CD14-positive monocyte (primary cell): ENCODE measurements around the gene HNRNPUL1. TPM values are rescaled to one million over a fixed set of nuclear protein-coding genes. Genes with fewer than 3 reads are reported as not detected.

Source experiments
- DNase-seq, 3 donors: peaks; one replicate each; pipeline ENCODE4 v3.0.0-alpha.2; 2011 to 2022
- H2AFZ ChIP-seq: 2 replicates; pipeline ENCODE4 v1.6.0; 2012; ENCODE audit warnings: mild to moderate bottlenecking, low read depth, low read length, inconsistent platforms; ENCODE audit not compliant: insufficient read depth, poor library complexity, severe bottlenecking
- H3K27ac ChIP-seq, 2 donors: 1 replicate in 1 of 2; 2 replicates in 1 of 2; pipeline ENCODE4 v1.5.1; 2012 to 2013; ENCODE audit warnings: low read length in 2 of 2, control low read depth in 1 of 2, inconsistent platforms in 1 of 2, low read depth in 1 of 2, mild to moderate bottlenecking in 1 of 2
- H3K27me3 ChIP-seq, 2 donors: one replicate each; pipeline versions ENCODE4 v1.6.0 to v1.6.1; 2011 to 2013; ENCODE audit warnings: low read length in 2 of 2; ENCODE audit not compliant: control insufficient read depth in 2 of 2, insufficient read depth in 2 of 2
- H3K36me3 ChIP-seq, 2 donors: replicated peaks in 1 of 2; 1 replicate in 1 of 2; 2 replicates in 1 of 2; pipeline versions ENCODE4 v1.5.1 to v1.6.1; 2012 to 2013; ENCODE audit warnings: low read length in 2 of 2, control low read depth in 1 of 2, inconsistent platforms in 1 of 2, mild to moderate bottlenecking in 1 of 2; ENCODE audit not compliant: insufficient read depth in 2 of 2, control insufficient read depth in 1 of 2
- H3K4me1 ChIP-seq, 2 donors: 1 replicate in 1 of 2; 2 replicates in 1 of 2; pipeline versions ENCODE4 v1.5.1 to v1.6.1; 2012 to 2013; ENCODE audit warnings: low read length in 2 of 2, control low read depth in 1 of 2, inconsistent platforms in 1 of 2, mild to moderate bottlenecking in 1 of 2, moderate library complexity in 1 of 2; ENCODE audit not compliant: insufficient read depth in 2 of 2, control insufficient read depth in 1 of 2
- H3K4me2 ChIP-seq: replicated peaks from 2 replicates; pipeline ENCODE3; 2012; ENCODE audit warnings: low read length, moderate library complexity, mild to moderate bottlenecking; ENCODE audit not compliant: poor library complexity, severe bottlenecking; ENCODE audit errors: extremely low read depth
- H3K4me3 ChIP-seq, 3 experiments: fragments of 200-600 bp in 1 of 3; sonication (generic) in 1 of 3; replicated peaks in 1 of 3; 1 replicate in 2 of 3; 2 replicates in 1 of 3; pipeline ENCODE4 v1.5.1; 2011 to 2013; ENCODE audit warnings: low read length in 3 of 3, mild to moderate bottlenecking in 3 of 3, control low read depth in 2 of 3, low read depth in 2 of 3, inconsistent platforms in 1 of 3, moderate library complexity in 1 of 3
- H3K79me2 ChIP-seq: 2 replicates; pipeline ENCODE4 v1.6.0; 2012; ENCODE audit warnings: mild to moderate bottlenecking, control low read depth, inconsistent platforms, low read length, moderate library complexity; ENCODE audit not compliant: insufficient read depth
- H3K9ac ChIP-seq: 2 replicates; pipeline ENCODE4 v1.6.0; 2017; ENCODE audit warnings: low read length, mild to moderate bottlenecking; ENCODE audit not compliant: insufficient read depth, poor library complexity, severe bottlenecking
- H3K9me3 ChIP-seq, 2 donors: replicated peaks in 1 of 2; 1 replicate in 1 of 2; 2 replicates in 1 of 2; pipeline versions ENCODE4 v1.5.1 to v1.6.1; 2012 to 2013; ENCODE audit warnings: low read length in 2 of 2, control low read depth in 1 of 2; ENCODE audit not compliant: control insufficient read depth in 1 of 2, insufficient read depth in 1 of 2
- H4K20me1 ChIP-seq: 2 replicates; pipeline ENCODE4 v1.6.0; 2012; ENCODE audit warnings: mild to moderate bottlenecking, low read length, control low read depth, moderate library complexity; ENCODE audit not compliant: insufficient read depth
- H3K27ac Mint-ChIP-seq, 7 donors: one replicate each; pipeline ENCODE4 v1.8.0; 2020; ENCODE audit warnings: mild to moderate bottlenecking in 7 of 7, mixed read lengths in 7 of 7, moderate library complexity in 6 of 7, inconsistent platforms in 2 of 7
- H3K27me3 Mint-ChIP-seq, 3 donors: one replicate each; pipeline ENCODE4 v1.8.0; 2021 to 2022; ENCODE audit warnings: low read depth in 3 of 3, mild to moderate bottlenecking in 3 of 3, mixed read lengths in 3 of 3, moderate library complexity in 3 of 3, inconsistent platforms in 1 of 3
- H3K36me3 Mint-ChIP-seq, 2 donors: one replicate each; pipeline ENCODE4 v1.8.0; 2020; ENCODE audit warnings: mixed read lengths in 2 of 2, inconsistent platforms in 1 of 2, mild to moderate bottlenecking in 1 of 2
- H3K4me1 Mint-ChIP-seq: one replicate; pipeline ENCODE4 v1.8.0; 2020; ENCODE audit warnings: mild to moderate bottlenecking, mixed read lengths
- H3K4me3 Mint-ChIP-seq, 2 donors: one replicate each; pipeline ENCODE4 v1.8.0; 2020; ENCODE audit warnings: mild to moderate bottlenecking in 2 of 2, mixed read lengths in 2 of 2, moderate library complexity in 1 of 2
- H3K9me3 Mint-ChIP-seq, 7 donors: one replicate each; pipeline ENCODE4 v1.8.0; 2020 to 2022; ENCODE audit warnings: mixed read lengths in 7 of 7, mild to moderate bottlenecking in 6 of 7, moderate library complexity in 6 of 7, inconsistent platforms in 2 of 7
- CTCF ChIP-seq: fragments of 200-600 bp; IDR thresholded peaks from one replicate; pipeline ENCODE4 v1.8.0; 2022; ENCODE audit warnings: antibody characterized with exemption, mild to moderate bottlenecking
- WGBS: methylation state at CpG from one replicate; pipeline ENCODE4 v1.1.5; 2013; ENCODE audit warnings: missing lambda C conversion rate; ENCODE audit not compliant: insufficient coverage; 5-methylcytosine and 5-hydroxymethylcytosine counted together
- intact Hi-C, 2 donors: fragments of 100-400 bp; cut with micrococcal nuclease; formaldehyde crosslinking; loops; one replicate each; pipeline versions ENCODE4 v1.15.0 to v1.15.1; 2023
- polyA plus RNA-seq, 3 donors: library from polyadenylated mRNA; depleted of rRNA in 1 of 3; unstranded in 2 of 3; stranded (reverse) in 1 of 3; fragments of 300-500 nt in 2 of 3; fragments of >200 nt in 1 of 3; fragmentation: Illumina TruSeq in 2 of 3; gene quantifications; 1 replicate in 2 of 3; 2 replicates in 1 of 3; pipeline ENCODE4 v1.2.3, GENCODE V29; 2012 to 2021

The HNRNPUL1 gene
- polyA plus RNA-seq, 3 donors, result 22.6 to 55.3 (median 30.3) TPM

GRCh38 chr19:41223431-41224234, 40.5 kb upstream of the HNRNPUL1 start:
- no peak for TF ChIP-seq CTCF
- Mint-ChIP-seq H3K4me3 (no peak overlapping the region), H3K27me3 (peaks cover 48 to 82% (median 56%) of the 10 kb centered on the region in 3 donors), H3K9me3 (peaks cover 0 to 8% (median 2%) of the 10 kb centered on the region in 7 donors), H3K36me3 (peaks cover 0 to 7% of the 10 kb centered on the region in 2 donors), H3K27ac (peak overlapping the region in 1 of 7 donors; percentile 5), H3K4me1 (peaks cover 41% of the 10 kb centered on the region)
- Histone ChIP-seq H3K9ac (no peak overlapping the region), H3K4me1 (peaks cover 26 to 32% of the 10 kb centered on the region in 2 donors), H3K9me3 (no peaks in the 10 kb centered on the region), H3K4me2 (no peak overlapping the region), H3K36me3 (no peaks in the 10 kb centered on the region), H2AFZ (no peak overlapping the region), H3K27me3 (peaks cover 3 to 47% of the 10 kb centered on the region in 2 donors), H3K79me2 (no peaks in the 10 kb centered on the region), H4K20me1 (no peaks in the 10 kb centered on the region), H3K4me3 (no peak overlapping the region), H3K27ac (no peak overlapping the region)
- intact Hi-C loops, result no loop called here
- 80% methylated on average over 5 of the region's 8 CpGs for WGBS
- DNase-seq, result peak in 1 of 3 donors; percentile 48

- no peak overlapping the region for H3K4me3 Mint-ChIP-seq
- peaks cover 0 to 7% of the 10 kb centered on the region in 2 donors for H3K36me3 Mint-ChIP-seq
- DNase-seq, result no peak
- H3K27me3 Mint-ChIP-seq, result peaks cover 43 to 72% (median 49%) of the 10 kb centered on the region in 3 donors
- Histone ChIP-seq H4K20me1 (no peaks in the 10 kb centered on the region), H3K27me3 (peaks cover 3 to 37% of the 10 kb centered on the region in 2 donors), H3K9ac (no peak overlapping the region), H3K79me2 (no peaks in the 10 kb centered on the region), H3K27ac (no peak overlapping the region), H3K4me3 (no peak overlapping the region), H3K4me1 (peaks cover 21 to 24% of the 10 kb centered on the region in 2 donors), H3K4me2 (no peak overlapping the region), H3K9me3 (no peaks in the 10 kb centered on the region), H2AFZ (no peak overlapping the region), H3K36me3 (no peaks in the 10 kb centered on the region)
- no peak for TF ChIP-seq CTCF
- 100% methylated on average over 5 of the region's 7 CpGs for WGBS
- peaks cover 35% of the 10 kb centered on the region for H3K4me1 Mint-ChIP-seq
- intact Hi-C loops, result loop anchor here in 1 of 2 donors (5.0 kb wide), 1 partner anchor 38 kb away; the partner anchor contains the start of gene HNRNPUL1
- H3K27ac Mint-ChIP-seq, result peak overlapping the region in 2 of 7 donors; percentile 40 to 53
- H3K9me3 Mint-ChIP-seq, result peaks cover 0 to 8% (median 2%) of the 10 kb centered on the region in 7 donors
Observed at GRCh38 chr19:41224632-41225031, 39.5 kb upstream of the HNRNPUL1 start.
